Measurements from ENCODE around the gene RPL10A.

The RPL10A gene

DNA sequence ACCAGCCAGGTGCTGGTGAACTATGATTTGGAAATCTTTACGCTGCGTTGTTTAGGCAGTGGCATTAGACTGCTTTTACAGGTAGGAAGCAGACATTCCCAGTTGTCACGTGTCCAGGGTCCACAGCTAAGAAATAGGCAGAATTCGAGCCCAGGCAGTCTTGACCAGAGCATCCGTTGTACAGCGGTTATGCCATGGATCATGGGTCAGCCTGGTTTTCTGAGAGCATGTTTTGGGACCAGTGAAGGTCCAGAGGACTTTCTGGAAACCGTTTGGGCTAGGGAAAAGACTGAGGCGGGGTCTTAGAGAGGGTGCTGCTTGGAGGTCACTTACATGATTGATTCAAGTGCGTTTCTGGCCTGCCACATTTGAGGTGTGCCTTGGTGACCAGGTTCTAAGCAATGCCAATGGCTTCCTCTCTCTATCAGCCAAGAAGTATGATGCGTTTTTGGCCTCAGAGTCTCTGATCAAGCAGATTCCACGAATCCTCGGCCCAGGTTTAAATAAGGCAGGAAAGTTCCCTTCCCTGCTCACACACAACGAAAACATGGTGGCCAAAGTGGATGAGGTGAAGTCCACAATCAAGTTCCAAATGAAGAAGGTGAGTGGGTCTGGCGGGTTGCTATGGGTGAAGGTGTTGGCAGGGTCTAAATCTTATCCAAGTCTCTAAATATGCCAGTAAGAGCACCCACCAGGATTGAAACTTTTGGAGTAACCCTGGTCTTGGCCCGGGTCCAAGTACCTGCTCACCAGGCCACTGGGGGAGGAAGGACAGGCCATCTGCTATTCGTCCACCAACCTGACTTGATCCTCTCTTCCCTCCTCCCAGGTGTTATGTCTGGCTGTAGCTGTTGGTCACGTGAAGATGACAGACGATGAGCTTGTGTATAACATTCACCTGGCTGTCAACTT, 1.8 kb downstream of the RPL10A start:
- H3K4me2 ChIP-seq: peak overlapping the region; percentile 82 to 100 (median 96)
- peaks cover 27 to 42% (median 34%) of the 10 kb centered on the region in 10 experiments for H3K4me1 ChIP-seq
- H3K27me3 ChIP-seq: no peaks in the 10 kb centered on the region
- H3K9ac ChIP-seq: peak overlapping the region; percentile 93 to 100 (median 98)
- H3K4me3 ChIP-seq: peak overlapping the region; percentile 84 to 100 (median 92)
- peak overlapping the region; percentile 90 to 100 (median 98); a peak in 21 of 22 replicates for H3K27ac ChIP-seq
- H3K9me3 ChIP-seq (replicated peaks in 1 of 11): peaks cover 0 to 8% (median 0%) of the 10 kb centered on the region in 11 experiments; a peak in 4 of 22 replicates
- H4K20me1 ChIP-seq: peaks cover 54 to 67% (median 64%) of the 10 kb centered on the region in 11 experiments
- no peak for TF ChIP-seq Cebpa-rat (IDR thresholded peaks at IDR 0.05)
- H3K36me3 ChIP-seq: peaks cover 50 to 90% (median 87%) of the 10 kb centered on the region in 11 experiments

GRCh38 chr6:35470663-35471120, 2.5 kb downstream of the RPL10A start:
- Histone ChIP-seq H4K20me1 (peaks cover 54 to 74% (median 70%) of the 10 kb centered on the region in 11 experiments), H3K9ac (peak overlapping the region; percentile 93 to 100 (median 98); a peak in 20 of 22 replicates), H3K27ac (peak overlapping the region in 3 of 11 experiments; percentile 10 to 38 (median 19); a peak in 2 of 22 replicates), H3K27me3 (no peaks in the 10 kb centered on the region), H3K36me3 (peaks cover 50 to 88% (median 80%) of the 10 kb centered on the region in 11 experiments), H3K4me3 (peak overlapping the region; percentile 84 to 100 (median 92)), H3K9me3 (replicated peaks in 1 of 11) (peaks cover 0 to 8% (median 0%) of the 10 kb centered on the region in 11 experiments; a peak in 4 of 22 replicates), H3K4me1 (peaks cover 27 to 42% (median 34%) of the 10 kb centered on the region in 10 experiments), H3K4me2 (peak overlapping the region; percentile 82 to 100 (median 96))
- no peak for TF ChIP-seq Cebpa-rat (IDR thresholded peaks at IDR 0.05)

DNA sequence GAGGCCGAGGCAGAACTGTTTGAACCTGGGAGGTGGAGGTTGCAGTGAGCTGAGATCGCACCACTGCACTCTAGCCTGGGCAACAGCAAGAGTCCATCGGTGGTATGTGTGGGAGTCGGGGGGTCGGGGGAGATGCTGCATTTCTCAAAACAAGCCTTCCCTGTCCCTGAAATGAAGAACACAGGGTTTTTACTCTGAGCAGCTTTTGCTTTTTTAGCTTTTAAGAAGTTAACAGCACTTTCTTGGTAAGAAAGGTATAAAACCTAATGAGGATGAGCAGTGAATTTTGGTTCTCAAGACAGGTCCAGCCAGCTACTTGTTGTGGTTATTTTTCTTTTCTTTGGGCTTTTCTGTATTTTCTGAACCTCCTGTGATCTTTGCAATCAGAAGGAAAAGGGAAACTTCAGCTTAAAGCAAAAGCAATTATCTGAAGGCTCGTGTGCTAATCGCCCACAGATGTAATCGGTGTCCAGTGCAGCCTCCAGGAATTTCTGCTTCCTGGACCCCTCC, 3.7 kb downstream of the RPL10A start:
- H3K27ac ChIP-seq: no peak overlapping the region

GRCh38 chr6:35473075-35473849, 5.1 kb downstream of the RPL10A start:
- no peaks in the 10 kb centered on the region for H3K27me3 ChIP-seq
- peaks cover 54 to 97% (median 79%) of the 10 kb centered on the region in 11 experiments for H4K20me1 ChIP-seq
- H3K9ac ChIP-seq: peak overlapping the region in 1 of 11 experiments; percentile 19; a peak in 1 of 22 replicates
- peaks cover 0 to 8% (median 0%) of the 10 kb centered on the region in 11 experiments; a peak in 4 of 22 replicates for H3K9me3 ChIP-seq (replicated peaks in 1 of 11)
- H3K4me3 ChIP-seq: no peak overlapping the region
- TF ChIP-seq Cebpa-rat (IDR thresholded peaks at IDR 0.05): no peak
- H3K27ac ChIP-seq: no peak overlapping the region
- H3K36me3 ChIP-seq: peaks cover 41 to 70% (median 62%) of the 10 kb centered on the region in 11 experiments
- 0 out of 22 replicates have a peak overlapping the region, but pooled peaks of 3 of the 11 experiments have one; percentile 5 to 15 (median 10) for H3K4me2 ChIP-seq
- H3K4me1 ChIP-seq: peaks cover 19 to 39% (median 27%) of the 10 kb centered on the region in 10 experiments

More for the DNA sequence above, 3.7 kb downstream of the RPL10A start:
- peaks cover 41 to 76% (median 68%) of the 10 kb centered on the region in 11 experiments for H3K36me3 ChIP-seq
- peaks cover 0 to 8% (median 0%) of the 10 kb centered on the region in 11 experiments; a peak in 4 of 22 replicates for H3K9me3 ChIP-seq (replicated peaks in 1 of 11)
- H3K27me3 ChIP-seq: no peaks in the 10 kb centered on the region
- peaks cover 54 to 86% (median 78%) of the 10 kb centered on the region in 11 experiments for H4K20me1 ChIP-seq
- H3K9ac ChIP-seq: peak overlapping the region; percentile 11 to 100 (median 97); a peak in 16 of 22 replicates
- H3K4me3 ChIP-seq: peak overlapping the region in 8 of 10 experiments; percentile 85 to 100 (median 93); a peak in 12 of 20 replicates
- TF ChIP-seq Cebpa-rat (IDR thresholded peaks at IDR 0.05): no peak
- H3K4me1 ChIP-seq: peaks cover 27 to 42% (median 34%) of the 10 kb centered on the region in 10 experiments
- peak overlapping the region; percentile 82 to 100 (median 96) for H3K4me2 ChIP-seq

GRCh38 chr6:35473850-35474130, 5.6 kb downstream of the RPL10A start:
- Histone ChIP-seq H4K20me1 (peaks cover 53 to 97% (median 77%) of the 10 kb centered on the region in 11 experiments), H3K27ac (no peak overlapping the region), H3K9me3 (replicated peaks in 1 of 11) (peaks cover 0 to 8% (median 0%) of the 10 kb centered on the region in 11 experiments; a peak in 4 of 22 replicates), H3K36me3 (peaks cover 41 to 66% (median 61%) of the 10 kb centered on the region in 11 experiments), H3K9ac (no peak overlapping the region; a peak in 2 of 22 replicates), H3K4me1 (peaks cover 19 to 40% (median 27%) of the 10 kb centered on the region in 10 experiments), H3K4me3 (no peak overlapping the region), H3K4me2 (no peak overlapping the region), H3K27me3 (no peaks in the 10 kb centered on the region)
- no peak for TF ChIP-seq Cebpa-rat (IDR thresholded peaks at IDR 0.05)

GRCh38 chr6:35474131-35474941, 6.1 kb downstream of the RPL10A start:
- no peak for TF ChIP-seq Cebpa-rat (IDR thresholded peaks at IDR 0.05)
- Histone ChIP-seq H3K4me1 (peaks cover 19 to 40% (median 27%) of the 10 kb centered on the region in 10 experiments), H3K4me3 (no peak overlapping the region), H3K9me3 (replicated peaks in 1 of 11) (peaks cover 0 to 3% (median 0%) of the 10 kb centered on the region in 11 experiments; a peak in 2 of 22 replicates), H3K27me3 (no peaks in the 10 kb centered on the region), H3K9ac (no peak overlapping the region; a peak in 2 of 22 replicates), H3K4me2 (no peak overlapping the region), H4K20me1 (peaks cover 48 to 92% (median 72%) of the 10 kb centered on the region in 11 experiments), H3K27ac (no peak overlapping the region), H3K36me3 (peaks cover 41 to 61% (median 57%) of the 10 kb centered on the region in 11 experiments)

- Histone ChIP-seq H3K36me3 (peaks cover 34 to 54% (median 50%) of the 10 kb centered on the region in 11 experiments), H3K4me1 (peaks cover 17 to 39% (median 23%) of the 10 kb centered on the region in 10 experiments), H4K20me1 (peaks cover 41 to 84% (median 64%) of the 10 kb centered on the region in 11 experiments), H3K9ac (no peak overlapping the region), H3K9me3 (replicated peaks in 1 of 11) (no peaks in the 10 kb centered on the region), H3K27me3 (no peaks in the 10 kb centered on the region), H3K4me3 (no peak overlapping the region), H3K4me2 (no peak overlapping the region), H3K27ac (no peak overlapping the region)
- TF ChIP-seq Cebpa-rat (IDR thresholded peaks at IDR 0.05): no peak
Observed at GRCh38 chr6:35474942-35475570, 6.9 kb downstream of the RPL10A start.

Measured in BLaER1 treated with 17β-estradiol and CSF1 and Interleukin-3, amounts not matched to agents 10 nM and 100 nM (cell line).